IMR-90 (cell line): ENCODE results near the gene IL18R1. TPM values are rescaled to one million over a fixed set of nuclear protein-coding genes. Genes with fewer than 3 reads are reported as not detected.

Experiments
- ATAC-seq: fragments of 200-7000 bp; cut with Tn5 transposase; 2 replicates; pipeline ENCODE4 v1.9.1; 2020; ENCODE audit warnings: low read depth, mild to moderate bottlenecking, moderate library complexity
- BruUV-seq: library from RNA; stranded (reverse); fragments of 400-500 nt; replicated peaks from 2 replicates; lab custom pipeline; 2021; lab: Mats Ljungman, UMichigan
- CTCF ChIA-PET: fragments of 300-600 bp; formaldehyde crosslinking; extraction: SDS; loops from one replicate; lab custom pipeline; 2021; ENCODE audit warnings: antibody characterized with exemption; lab: Yijun Ruan, JAX
- POLR2A ChIA-PET: fragments of 300-600 bp; sonication (Branson Sonifier 250); formaldehyde crosslinking; loops from one replicate; lab custom pipeline; 2022; ENCODE audit warnings: antibody characterized with exemption; ENCODE audit not compliant: unreplicated experiment; lab: Charles Lee
- DNase-seq: peaks from one replicate; pipeline ENCODE4 v3.0.0; 2013
- H2AFZ ChIP-seq: replicated peaks from 2 replicates; pipeline ENCODE3; 2013; ENCODE audit warnings: low read length, mild to moderate bottlenecking; ENCODE audit not compliant: poor library complexity
- H2AK5ac ChIP-seq: 2 replicates; pipeline ENCODE4 v1.6.1; 2013; ENCODE audit warnings: low read depth, low read length, inconsistent platforms
- H2AK9ac ChIP-seq: replicated peaks from 2 replicates; pipeline ENCODE3; 2013; ENCODE audit warnings: mild to moderate bottlenecking, low read depth, low read length, moderate library complexity; ENCODE audit not compliant: poor library complexity
- H2BK120ac ChIP-seq: 2 replicates; pipeline ENCODE4 v1.6.1; 2013; ENCODE audit warnings: low read depth, low read length, inconsistent platforms
- H2BK15ac ChIP-seq: 3 replicates; pipeline ENCODE4 v1.6.1; 2013; ENCODE audit warnings: low read depth, low read length, inconsistent platforms
- H2BK20ac ChIP-seq: 2 replicates; pipeline ENCODE4 v1.6.1; 2013; ENCODE audit warnings: low read depth, mild to moderate bottlenecking, inconsistent platforms, low read length, moderate library complexity
- H2BK5ac ChIP-seq: 2 replicates; pipeline ENCODE4 v1.6.1; 2013; ENCODE audit warnings: mild to moderate bottlenecking, low read depth, low read length, inconsistent platforms; ENCODE audit not compliant: poor library complexity, severe bottlenecking
- H3K14ac ChIP-seq: replicated peaks from 2 replicates; pipeline ENCODE4 v1.6.1; 2013; ENCODE audit warnings: low read depth, low read length, inconsistent platforms
- H3K18ac ChIP-seq: 2 replicates; pipeline ENCODE4 v1.6.1; 2013; ENCODE audit warnings: low read depth, low read length, control low read depth
- H3K23ac ChIP-seq: 2 replicates; pipeline ENCODE4 v1.6.1; 2013; ENCODE audit warnings: low read depth, low read length, inconsistent platforms
- H3K27ac ChIP-seq: 2 replicates; pipeline ENCODE4 v1.5.1; 2013; ENCODE audit warnings: mild to moderate bottlenecking, control low read depth, low read length; ENCODE audit not compliant: insufficient read depth
- H3K27me3 ChIP-seq: 2 replicates; pipeline ENCODE4 v1.6.1; 2013; ENCODE audit warnings: low read length; ENCODE audit not compliant: control insufficient read depth, insufficient read depth
- H3K36me3 ChIP-seq: 2 replicates; pipeline ENCODE4 v1.6.1; 2013; ENCODE audit warnings: low read length, mixed read lengths; ENCODE audit not compliant: control insufficient read depth, insufficient read depth
- H3K4ac ChIP-seq: 2 replicates; pipeline ENCODE4 v1.6.1; 2013; ENCODE audit warnings: low read depth, low read length, inconsistent platforms
- H3K4me1 ChIP-seq: 2 replicates; pipeline ENCODE4 v1.6.1; 2013; ENCODE audit warnings: low read length, mixed read lengths; ENCODE audit not compliant: control insufficient read depth, insufficient read depth
- H3K4me2 ChIP-seq: 2 replicates; pipeline ENCODE4 v1.6.1; 2013; ENCODE audit warnings: low read depth, mild to moderate bottlenecking, control low read depth, low read length, moderate library complexity
- H3K4me3 ChIP-seq: 2 replicates; pipeline ENCODE4 v1.5.1; 2013; ENCODE audit warnings: low read depth, mild to moderate bottlenecking, control low read depth, low read length, moderate library complexity; ENCODE audit not compliant: insufficient read depth
- H3K56ac ChIP-seq: 2 replicates; pipeline ENCODE4 v1.6.1; 2013; ENCODE audit warnings: low read length, inconsistent platforms; ENCODE audit not compliant: insufficient read depth; ENCODE audit errors: extremely low read depth
- H3K79me1 ChIP-seq, 2 experiments: 2 replicates each; pipeline ENCODE4 v1.6.1; 2013; ENCODE audit warnings: low read length in 2 of 2, inconsistent platforms in 1 of 2, low read depth in 1 of 2
- H3K9ac ChIP-seq: 2 replicates; pipeline ENCODE4 v1.6.1; 2013; ENCODE audit warnings: low read depth, low read length, control low read depth
- H3K9me1 ChIP-seq: 2 replicates; pipeline ENCODE4 v1.6.1; 2013; ENCODE audit warnings: low read length, inconsistent platforms; ENCODE audit not compliant: insufficient read depth
- H3K9me3 ChIP-seq: 2 replicates; pipeline ENCODE4 v1.6.1; 2013; ENCODE audit warnings: low read length; ENCODE audit not compliant: control insufficient read depth, insufficient read depth
- H4K20me1 ChIP-seq: 2 replicates; pipeline ENCODE4 v1.6.1; 2013; ENCODE audit warnings: low read length, inconsistent platforms; ENCODE audit not compliant: insufficient read depth
- H4K5ac ChIP-seq: 2 replicates; pipeline ENCODE4 v1.6.1; 2013; ENCODE audit warnings: mild to moderate bottlenecking, low read depth, low read length, control low read depth
- H4K8ac ChIP-seq, 2 experiments: 2 replicates each; pipeline ENCODE4 v1.6.1; 2013; ENCODE audit warnings: low read depth in 2 of 2, low read length in 2 of 2, control low read depth in 1 of 2, inconsistent platforms in 1 of 2
- H4K91ac ChIP-seq: 2 replicates; pipeline ENCODE4 v1.6.1; 2013; ENCODE audit warnings: low read depth, low read length, inconsistent platforms; ENCODE audit not compliant: insufficient read depth
- BHLHE40 ChIP-seq: fragments of 150-350 bp; IDR thresholded peaks from 2 replicates; pipeline ENCODE4 v1.6.1; 2016; ENCODE audit warnings: mild to moderate bottlenecking, low read depth, low read length
- CEBPB ChIP-seq: IDR thresholded peaks from 2 replicates; pipeline ENCODE4 v1.6.1; 2012; ENCODE audit warnings: low read depth, low read length, improper control_type of control experiment
- CHD1 ChIP-seq: IDR thresholded peaks from 2 replicates; pipeline ENCODE4 v1.6.1; 2012; ENCODE audit warnings: low read depth, low read length, improper control_type of control experiment
- CTCF ChIP-seq: conservative IDR thresholded peaks from 2 replicates; pipeline ENCODE4 v1.5.1; 2012; ENCODE audit warnings: mild to moderate bottlenecking, low read depth, low read length, improper control_type of control experiment
- ELK1 ChIP-seq: fragments of 150-350 bp; IDR thresholded peaks from 2 replicates; pipeline ENCODE4 v1.6.1; 2016; ENCODE audit warnings: low read depth, mild to moderate bottlenecking, low read length, moderate library complexity, borderline replicate concordance
- MAFK ChIP-seq: IDR thresholded peaks from 2 replicates; pipeline ENCODE4 v1.6.1; 2012; ENCODE audit warnings: low read depth, low read length, improper control_type of control experiment
- MAZ ChIP-seq: IDR thresholded peaks from 2 replicates; pipeline ENCODE4 v1.6.1; 2012; ENCODE audit warnings: low read depth, mild to moderate bottlenecking, low read length, improper control_type of control experiment, moderate library complexity, borderline replicate concordance
- NFE2L2 ChIP-seq: fragments of 150-350 bp; IDR thresholded peaks from 2 replicates; pipeline ENCODE4 v1.6.1; 2016; ENCODE audit warnings: low read depth, mild to moderate bottlenecking, low read length
- POLR2A ChIP-seq: IDR thresholded peaks from 2 replicates; pipeline ENCODE4 v1.6.1; 2012; ENCODE audit warnings: mild to moderate bottlenecking, low read depth, low read length
- RAD21 ChIP-seq: IDR thresholded peaks from 2 replicates; pipeline ENCODE4 v1.6.1; 2012; ENCODE audit warnings: low read length, improper control_type of control experiment
- RCOR1 ChIP-seq: IDR thresholded peaks from 2 replicates; pipeline ENCODE4 v1.6.1; 2012; ENCODE audit warnings: mild to moderate bottlenecking, low read length, improper control_type of control experiment; ENCODE audit not compliant: insufficient replicate concordance
- RFX5 ChIP-seq: IDR thresholded peaks from 2 replicates; pipeline ENCODE4 v1.8.0; 2012; ENCODE audit warnings: low read depth, mild to moderate bottlenecking, low read length, moderate library complexity
- SMC3 ChIP-seq: fragments of 150-350 bp; IDR thresholded peaks from 2 replicates; pipeline ENCODE4 v1.6.1; 2016; ENCODE audit warnings: low read depth, mild to moderate bottlenecking, antibody characterized with exemption, low read length, moderate library complexity
- USF2 ChIP-seq: fragments of 150-350 bp; IDR thresholded peaks from 2 replicates; pipeline ENCODE4 v1.6.1; 2017; ENCODE audit warnings: mild to moderate bottlenecking, antibody characterized with exemption, low read length, low read depth
- WGBS, 2 experiments: methylation state at CpG; one replicate each; pipeline versions ENCODE4 v1.1.5 to v1.1.7; 2013; ENCODE audit warnings: missing lambda C conversion rate in 2 of 2; ENCODE audit not compliant: insufficient read length in 1 of 2; ENCODE audit errors: extremely low coverage in 2 of 2; 5-methylcytosine and 5-hydroxymethylcytosine counted together
- dilution Hi-C: fragments of 300-500 bp; cut with HindIII; formaldehyde crosslinking; loops from one replicate; pipeline ENCODE4 v1.14.3; 2018; ENCODE audit warnings: low sequenced_read_pairs; ENCODE audit not compliant: unreplicated experiment
- in situ Hi-C: fragments of 300-500 bp; cut with MboI; formaldehyde crosslinking; loops from 3 replicates; pipeline ENCODE4 v1.14.3; 2019; ENCODE audit warnings: low sequenced_read_pairs, inconsistent platforms, mixed read lengths
- intact Hi-C: fragments of 100-400 bp; cut with micrococcal nuclease; formaldehyde crosslinking; loops from 2 replicates; pipeline ENCODE4 v1.10.0; 2022
- polyA plus RNA-seq, 3 experiments: library from polyadenylated mRNA; depleted of rRNA; stranded (reverse); fragments of >200 nt; gene quantifications; 2 replicates each; pipeline ENCODE4 v1.2.3, GENCODE V29; 2012; ENCODE audit warnings: low replicate concordance in 1 of 3
- total RNA-seq: library from RNA; depleted of rRNA; stranded (reverse); fragments of >200 nt; gene quantifications from 2 replicates; pipeline ENCODE4 v1.2.3, GENCODE V29; 2012

Gene IL18R1
- total and polyA plus RNA-seq, 2 of the 4 experiments (the other 2 are of a cell fraction): 0.18 to 0.24 TPM

GRCh38 chr2:102425441-102426132 lies 70.0 kb downstream of the IL18R1 start:
- H3K4me2 ChIP-seq: no peak overlapping the region
- no peak for TF ChIP-seq MAZ
- TF ChIP-seq CTCF: no peak
- TF ChIP-seq POLR2A: no peak
- no peak for TF ChIP-seq SMC3
- no peak for TF ChIP-seq BHLHE40
- TF ChIP-seq MAFK: no peak
- no peak for TF ChIP-seq ELK1
- no peak for TF ChIP-seq CHD1
- no peak for TF ChIP-seq NFE2L2
- no peak for TF ChIP-seq RCOR1
- no peak for TF ChIP-seq CEBPB
- no peak for TF ChIP-seq USF2
- TF ChIP-seq RFX5: no peak
- TF ChIP-seq RAD21: no peak
- no peak overlapping the region for H4K91ac ChIP-seq
- no peak overlapping the region for H2BK20ac ChIP-seq
- POLR2A ChIA-PET: no interaction called here
- H3K4me1 ChIP-seq: no peaks in the 10 kb centered on the region
- H3K27ac ChIP-seq: no peak overlapping the region
- H3K36me3 ChIP-seq: no peaks in the 10 kb centered on the region
- H4K20me1 ChIP-seq: no peaks in the 10 kb centered on the region
- no peak overlapping the region for H4K5ac ChIP-seq
- H3K79me1 ChIP-seq: no peaks in the 10 kb centered on the region
- peaks cover 15% of the 10 kb centered on the region for H3K27me3 ChIP-seq
- WGBS, 2 experiments: 0% methylated on average over 1 of the region's 5 CpGs; no CpG with 5 or more reads in 1 of the 2 experiments
- CTCF ChIA-PET: no interaction called here
- in situ Hi-C loops (no loop called here), dilution Hi-C loops (no loop called here), intact Hi-C loops (no loop called here)
- H2BK15ac ChIP-seq: no peak overlapping the region
- H2AK9ac ChIP-seq: no peak overlapping the region
- no TSS peak for BruUV-seq
- no peak overlapping the region for H3K23ac ChIP-seq
- H3K4me3 ChIP-seq: no peak overlapping the region
- no peak overlapping the region for H3K14ac ChIP-seq
- DNase-seq: no peak
- H4K8ac ChIP-seq: no peak overlapping the region
- no peak overlapping the region for H3K4ac ChIP-seq
- no peaks in the 10 kb centered on the region for H3K9me3 ChIP-seq
- no peaks in the 10 kb centered on the region for H3K9me1 ChIP-seq
- no peak overlapping the region for H3K56ac ChIP-seq
- H2AK5ac ChIP-seq: no peak overlapping the region
- no peak overlapping the region for H3K18ac ChIP-seq
- H3K9ac ChIP-seq: no peak overlapping the region
- no peak overlapping the region for H2AFZ ChIP-seq
- ATAC-seq: no peak
- H2BK5ac ChIP-seq: no peak overlapping the region
- H2BK120ac ChIP-seq: no peak overlapping the region
